ENCODE measurements around the gene FKBP2. TPM values are rescaled to one million over a fixed set of nuclear protein-coding genes. Genes with fewer than 3 reads are reported as not detected.

The FKBP2 gene
- total and polyA plus RNA-seq, 2 of the 13 experiments (the other 11 are each of a cell fraction or from before 2014, with no cell fraction given): 30.1 to 53.3 TPM

- TF ChIP-seq ZNF709 (CRISPR knock-in tag; IDR thresholded peaks at IDR 0.05) (no peak), ATF2 (CRISPR knock-in tag; IDR thresholded peaks at IDR 0.05) (peak; percentile 51; the same call in 1 of the 2 replicates), ZNF746 (CRISPR knock-in tag; IDR thresholded peaks at IDR 0.05) (no peak; the same call in 1 of the 2 replicates), HOXA9 (CRISPR knock-in tag; IDR thresholded peaks at IDR 0.05; ENCODE audit: borderline replicate concordance) (no peak), RARG (CRISPR knock-in tag; IDR thresholded peaks at IDR 0.05; ENCODE audit: low read depth) (no peak; the same call in 1 of the 2 replicates), FIP1L1 (IDR thresholded peaks at IDR 0.05; ENCODE audit: borderline replicate concordance, insufficient read depth, low read depth, low read length) (no peak), TRIM24 (CRISPR knock-in tag; IDR thresholded peaks at IDR 0.05) (no peak), NFKB2 (CRISPR knock-in tag; IDR thresholded peaks at IDR 0.05; ENCODE audit: borderline replicate concordance) (0 out of 2 replicates have a peak, but pooled peaks have one; percentile 60), HIC2 (CRISPR knock-in tag; IDR thresholded peaks at IDR 0.05; ENCODE audit: low read depth) (no peak), JARID2 (CRISPR knock-in tag; IDR thresholded peaks at IDR 0.05; ENCODE audit: insufficient replicate concordance) (no peak), CEBPZ (IDR thresholded peaks at IDR 0.05; ENCODE audit: low read length) (no peak), MAF1 (CRISPR knock-in tag; IDR thresholded peaks at IDR 0.05; ENCODE audit: borderline replicate concordance) (no peak), SIN3A (IDR thresholded peaks at IDR 0.05; ENCODE audit: borderline replicate concordance, low read depth, low read length) (peak; percentile 49; the same call in 1 of the 2 replicates), KAT7 (CRISPR knock-in tag; IDR thresholded peaks at IDR 0.05; ENCODE audit: borderline replicate concordance) (no peak), ARNT (IDR thresholded peaks at IDR 0.05) (no peak), ZBTB37 (CRISPR knock-in tag; IDR thresholded peaks at IDR 0.05) (no peak), ZBTB39 (CRISPR knock-in tag; IDR thresholded peaks at IDR 0.05) (no peak; the same call in 1 of the 2 replicates), MXD4 (CRISPR knock-in tag; IDR thresholded peaks at IDR 0.05) (no peak)
These were observed at the start of gene FKBP2 (continued) for GRCh38 chr11:64240435-64241240.

All from HepG2 (cell line).